ENCODE data around the gene OFD1.
"Not testable (repeated sequence)": the region's sequence is repeated elsewhere in the genome, so short reads cannot be mapped to it uniquely, and the experiment has no call there.

- not testable (repeated sequence) for TF ChIP-seq USF2 (IDR thresholded peaks at IDR 0.05); CTCF (IDR thresholded peaks at IDR 0.05); PBX3 (IDR thresholded peaks at IDR 0.05); BCL3 (IDR thresholded peaks at IDR 0.05); POLR2A (IDR thresholded peaks at IDR 0.05; ENCODE audit: low read length); RAD21 (conservative IDR thresholded peaks at IDR 0.05 in 1 of 2, IDR thresholded peaks at IDR 0.05 in 1 of 2); BHLHE40 (IDR thresholded peaks at IDR 0.05; ENCODE audit: low read depth, low read length); REST (IDR thresholded peaks at IDR 0.05); RCOR1 (IDR thresholded peaks at IDR 0.05; ENCODE audit: low read depth, low read length); JUNB (IDR thresholded peaks at IDR 0.05); NPAS2 (CRISPR knock-in tag; IDR thresholded peaks at IDR 0.05; ENCODE audit: borderline replicate concordance)
Observed at GRCh38 chrX:13730523-13730922, 4.0 kb upstream of the OFD1 start.

All from A549 (cell line).